ENCODE results near the gene NPFF. TPM values are rescaled to one million over a fixed set of nuclear protein-coding genes. Genes with fewer than 3 reads are reported as not detected.

Gene NPFF
- total and polyA plus RNA-seq, 2 donors (not counting 1 experiment from before 2014, with no cell fraction given), result not detected

DNA sequence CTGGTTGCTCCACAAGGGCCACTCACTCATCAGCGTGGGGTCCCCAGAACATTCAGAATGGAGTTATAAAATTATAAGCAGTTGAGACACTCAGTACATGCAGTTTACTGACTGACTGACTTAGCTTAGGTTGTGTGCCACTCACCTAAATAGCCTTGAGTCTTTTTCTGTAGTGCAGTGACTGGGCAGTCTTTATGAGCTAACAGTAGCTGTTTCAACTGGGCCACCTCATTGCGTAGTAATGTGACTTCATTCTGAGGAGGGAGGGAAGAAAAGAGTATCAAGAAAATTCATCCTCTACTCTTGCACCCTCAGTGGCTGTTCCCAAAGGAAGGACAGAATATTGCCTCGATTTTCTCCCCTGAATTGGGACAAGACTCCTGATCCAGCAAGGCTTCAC, 15.8 kb upstream of the NPFF start:
- Histone ChIP-seq H3K9me3 (ENCODE audit: control insufficient read depth, insufficient read depth, low read depth, low read length) (no peaks in the 10 kb centered on the region), H3K36me3 (ENCODE audit: control insufficient read depth, insufficient read depth, low read length) (peaks cover 7% of the 10 kb centered on the region)

DNA sequence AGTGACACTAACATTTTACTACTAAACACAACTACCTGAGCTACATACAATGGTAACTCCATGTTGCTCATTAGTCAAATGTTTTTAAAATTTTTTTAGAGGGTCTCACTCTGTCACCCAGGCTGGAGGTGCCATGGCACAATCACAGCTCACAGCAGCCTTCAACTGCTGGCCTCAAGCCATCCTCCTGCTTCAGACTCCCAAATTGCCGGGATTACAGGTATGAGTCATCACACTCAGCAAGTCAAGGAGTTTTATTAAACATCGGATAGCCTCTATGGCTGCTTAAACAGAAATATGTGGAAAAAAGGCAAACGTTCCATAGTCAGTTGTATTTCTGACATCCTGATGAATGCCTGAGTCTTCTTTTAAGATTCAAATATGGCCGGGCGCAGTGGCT, 11.1 kb upstream of the NPFF start:
- Histone ChIP-seq H3K4me3 (replicated peaks in 1 of 4; ENCODE audit: control extremely low read depth in 1 of 4, insufficient read depth in 1 of 4, low read depth in 3 of 4, low read length in 4 of 4) (no peak overlapping the region), H3K36me3 (ENCODE audit: control insufficient read depth, insufficient read depth, low read length) (peaks cover 17% of the 10 kb centered on the region), H3K27me3 (ENCODE audit: control insufficient read depth, insufficient read depth, low read length) (no peaks in the 10 kb centered on the region), H3K79me2 (ENCODE audit: control insufficient read depth, insufficient read depth, low read length) (no peaks in the 10 kb centered on the region), H4K20me1 (ENCODE audit: control insufficient read depth, extremely low read depth, insufficient read depth, low read length) (no peaks in the 10 kb centered on the region), H2AFZ (ENCODE audit: low read length) (no peak overlapping the region), H3K4me1 (ENCODE audit: control insufficient read depth, extremely low read depth, insufficient read depth, low read length) (no peaks in the 10 kb centered on the region), H3K9me3 (ENCODE audit: control insufficient read depth, insufficient read depth, low read depth, low read length) (no peaks in the 10 kb centered on the region), H3K4me2 (ENCODE audit: extremely low read depth, insufficient read depth, low read length) (no peak overlapping the region), H3K9ac (ENCODE audit: insufficient read depth, low read length) (no peak overlapping the region), H3K27ac (ENCODE audit: insufficient read depth, low read length) (no peak overlapping the region)
- TF ChIP-seq EZH2 (IDR thresholded peaks at IDR 0.05; ENCODE audit: low read length, missing control alignments), result no peak
- TF ChIP-seq, protein P1, sequence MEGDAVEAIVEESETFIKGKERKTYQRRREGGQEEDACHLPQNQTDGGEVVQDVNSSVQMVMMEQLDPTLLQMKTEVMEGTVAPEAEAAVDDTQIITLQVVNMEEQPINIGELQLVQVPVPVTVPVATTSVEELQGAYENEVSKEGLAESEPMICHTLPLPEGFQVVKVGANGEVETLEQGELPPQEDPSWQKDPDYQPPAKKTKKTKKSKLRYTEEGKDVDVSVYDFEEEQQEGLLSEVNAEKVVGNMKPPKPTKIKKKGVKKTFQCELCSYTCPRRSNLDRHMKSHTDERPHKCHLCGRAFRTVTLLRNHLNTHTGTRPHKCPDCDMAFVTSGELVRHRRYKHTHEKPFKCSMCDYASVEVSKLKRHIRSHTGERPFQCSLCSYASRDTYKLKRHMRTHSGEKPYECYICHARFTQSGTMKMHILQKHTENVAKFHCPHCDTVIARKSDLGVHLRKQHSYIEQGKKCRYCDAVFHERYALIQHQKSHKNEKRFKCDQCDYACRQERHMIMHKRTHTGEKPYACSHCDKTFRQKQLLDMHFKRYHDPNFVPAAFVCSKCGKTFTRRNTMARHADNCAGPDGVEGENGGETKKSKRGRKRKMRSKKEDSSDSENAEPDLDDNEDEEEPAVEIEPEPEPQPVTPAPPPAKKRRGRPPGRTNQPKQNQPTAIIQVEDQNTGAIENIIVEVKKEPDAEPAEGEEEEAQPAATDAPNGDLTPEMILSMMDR (conservative IDR thresholded peaks at IDR 0.05 in 1 of 2, IDR thresholded peaks at IDR 0.05 in 1 of 2; ENCODE audit: low read depth in 1 of 2, low read length in 2 of 2), result no peak
- DNase-seq (ENCODE audit: low read depth in 2 of 2), result peak; percentile 36 to 40

More for the DNA sequence above, 15.8 kb upstream of the NPFF start:
- Histone ChIP-seq H3K79me2 (ENCODE audit: control insufficient read depth, insufficient read depth, low read length) (no peaks in the 10 kb centered on the region), H3K27me3 (ENCODE audit: control insufficient read depth, insufficient read depth, low read length) (no peaks in the 10 kb centered on the region), H3K4me1 (ENCODE audit: control insufficient read depth, extremely low read depth, insufficient read depth, low read length) (no peaks in the 10 kb centered on the region), H3K4me2 (ENCODE audit: extremely low read depth, insufficient read depth, low read length) (no peak overlapping the region), H3K4me3 (replicated peaks in 1 of 4; ENCODE audit: control extremely low read depth in 1 of 4, insufficient read depth in 1 of 4, low read depth in 3 of 4, low read length in 4 of 4) (no peak overlapping the region), H3K9ac (ENCODE audit: insufficient read depth, low read length) (no peak overlapping the region), H2AFZ (ENCODE audit: low read length) (no peak overlapping the region), H3K27ac (ENCODE audit: insufficient read depth, low read length) (no peak overlapping the region), H4K20me1 (ENCODE audit: control insufficient read depth, extremely low read depth, insufficient read depth, low read length) (no peaks in the 10 kb centered on the region)
- no peak for DNase-seq (ENCODE audit: low read depth in 2 of 2)
- no peak for TF ChIP-seq EZH2 (IDR thresholded peaks at IDR 0.05; ENCODE audit: low read length, missing control alignments)
- TF ChIP-seq, protein P1 (conservative IDR thresholded peaks at IDR 0.05 in 1 of 2, IDR thresholded peaks at IDR 0.05 in 1 of 2; ENCODE audit: low read depth in 1 of 2, low read length in 2 of 2), result no peak

DNA sequence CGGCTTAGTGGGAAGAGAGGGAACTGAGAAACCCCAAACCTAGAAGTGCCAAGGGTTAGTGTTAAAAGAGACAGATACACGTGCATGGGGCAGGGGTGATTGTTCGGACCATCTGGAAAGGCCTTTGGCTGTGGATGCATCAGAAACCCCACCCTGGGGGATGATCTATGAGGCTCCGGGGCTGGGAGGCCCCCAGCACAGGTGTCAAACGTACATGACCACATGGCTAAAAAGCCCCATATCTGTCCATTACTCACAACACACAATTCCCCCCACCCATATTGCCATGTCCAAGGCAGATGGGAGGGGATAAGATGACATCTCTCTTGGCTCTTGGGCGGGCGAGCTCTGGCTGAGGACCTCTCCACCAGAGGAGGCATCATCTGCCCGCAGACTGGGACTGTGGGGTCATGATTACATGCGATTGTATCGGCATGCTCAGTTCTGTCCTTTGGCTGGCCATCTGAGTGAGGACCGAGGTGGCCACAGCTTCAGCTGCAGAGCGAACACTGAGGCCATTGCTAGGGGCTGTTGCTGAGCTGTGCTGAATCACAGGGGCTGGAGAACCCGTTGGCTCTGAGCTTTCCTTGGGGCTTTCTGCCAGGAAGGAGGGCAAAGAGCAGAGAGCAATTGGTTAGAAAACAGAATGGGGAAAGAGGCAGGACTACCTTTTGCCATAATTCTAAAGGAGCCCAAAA, 9.6 kb upstream of the NPFF start:
- no peak overlapping the region for H3K4me3 ChIP-seq (replicated peaks in 1 of 4; ENCODE audit: control extremely low read depth in 1 of 4, insufficient read depth in 1 of 4, low read depth in 3 of 4, low read length in 4 of 4)

More for the DNA sequence above, 9.6 kb upstream of the NPFF start:
- no peaks in the 10 kb centered on the region for H4K20me1 ChIP-seq (ENCODE audit: control insufficient read depth, extremely low read depth, insufficient read depth, low read length)
- no peak for TF ChIP-seq EZH2 (IDR thresholded peaks at IDR 0.05; ENCODE audit: low read length, missing control alignments)
- TF ChIP-seq, protein P1 (conservative IDR thresholded peaks at IDR 0.05 in 1 of 2, IDR thresholded peaks at IDR 0.05 in 1 of 2; ENCODE audit: low read depth in 1 of 2, low read length in 2 of 2), result no peak
- peaks cover 18% of the 10 kb centered on the region for H3K36me3 ChIP-seq (ENCODE audit: control insufficient read depth, insufficient read depth, low read length)
- H2AFZ ChIP-seq (ENCODE audit: low read length), result no peak overlapping the region
- H3K9ac ChIP-seq (ENCODE audit: insufficient read depth, low read length), result no peak overlapping the region
- H3K27ac ChIP-seq (ENCODE audit: insufficient read depth, low read length), result no peak overlapping the region
- H3K27me3 ChIP-seq (ENCODE audit: control insufficient read depth, insufficient read depth, low read length), result no peaks in the 10 kb centered on the region
- no peaks in the 10 kb centered on the region for H3K9me3 ChIP-seq (ENCODE audit: control insufficient read depth, insufficient read depth, low read depth, low read length)
- no peak overlapping the region for H3K4me2 ChIP-seq (ENCODE audit: extremely low read depth, insufficient read depth, low read length)
- no peaks in the 10 kb centered on the region for H3K4me1 ChIP-seq (ENCODE audit: control insufficient read depth, extremely low read depth, insufficient read depth, low read length)
- DNase-seq (ENCODE audit: low read depth in 2 of 2), result no peak
- H3K79me2 ChIP-seq (ENCODE audit: control insufficient read depth, insufficient read depth, low read length), result no peaks in the 10 kb centered on the region

All from fibroblast of lung (primary cell).